Prostate gland (tissue), 2 donors: ENCODE measurements around the gene WSB2. TPM values are rescaled to one million over a fixed set of nuclear protein-coding genes. Genes with fewer than 3 reads are reported as not detected.
"Not testable (repeated sequence)": the region's sequence is repeated elsewhere in the genome, so short reads cannot be mapped to it uniquely, and the experiment has no call there.

ENCODE experiments used
- DNase-seq: peaks from one replicate; pipeline ENCODE4 v3.0.0-alpha.2; 2019; ENCODE audit warnings: low spot score
- H3K27ac ChIP-seq, 2 donors: fragments of 200-600 bp; sonication (generic); 2 replicates each; pipeline ENCODE4 v1.5.1; 2017 to 2019
- H3K27me3 ChIP-seq: fragments of 200-600 bp; sonication (generic); replicated peaks from 2 replicates; pipeline ENCODE4 v1.5.1; 2019; ENCODE audit not compliant: insufficient read depth
- H3K36me3 ChIP-seq, 2 donors: fragments of 200-600 bp; sonication (generic); 1 replicate in 1 of 2; 2 replicates in 1 of 2; pipeline versions ENCODE4 v1.5.1 to v1.8.1; 2017 to 2019
- H3K4me1 ChIP-seq: fragments of 200-600 bp; sonication (generic); replicated peaks from 2 replicates; pipeline ENCODE4 v1.5.1; 2019
- H3K4me3 ChIP-seq, 2 donors: fragments of 200-600 bp; sonication (generic); 2 replicates each; pipeline ENCODE4 v1.5.1; 2017 to 2019
- H3K9me3 ChIP-seq: fragments of 200-600 bp; sonication (generic); 2 replicates; pipeline ENCODE4 v1.5.1; 2017
- POLR2A ChIP-seq: fragments of 450-650 bp; IDR thresholded peaks from one replicate; pipeline ENCODE4 v1.6.1; 2016; ENCODE audit warnings: antibody characterized with exemption, mild to moderate bottlenecking
- POLR2AphosphoS5 ChIP-seq: sonication (generic); formaldehyde crosslinking; IDR thresholded peaks from one replicate; pipeline ENCODE4 v1.6.1; 2017; ENCODE audit warnings: antibody characterized with exemption
- whole genome bisulfite sequencing: methylation state at CpG from one replicate; pipeline ENCODE4 v1.1.5; 2018; 5-methylcytosine and 5-hydroxymethylcytosine counted together
- intact Hi-C: fragments of 100-400 bp; cut with DNase I; formaldehyde crosslinking; loops from one replicate; pipeline ENCODE4 v1.14.2; 2022
- total RNA-seq, 2 donors: library from RNA; depleted of rRNA; stranded (reverse); fragments of >200 nt; gene quantifications; one replicate each; pipeline ENCODE4 v1.1.0, GENCODE V29; 2016
- TF ChIP-seq, protein P1 (sequence below), 4 experiments: fragments of 200-600 bp in 2 of 4; fragments of 450-650 bp in 2 of 4; sonication (generic) in 2 of 4; IDR thresholded peaks; 1 replicate in 3 of 4; 2 replicates in 1 of 4; pipeline ENCODE4 v1.5.1; 2016 to 2019; ENCODE audit warnings: antibody characterized with exemption in 4 of 4, mild to moderate bottlenecking in 2 of 4, moderate library complexity in 2 of 4

WSB2 gene
- total RNA-seq, 2 donors from 2014 or later, result 41.3 to 99.2 TPM

DNA sequence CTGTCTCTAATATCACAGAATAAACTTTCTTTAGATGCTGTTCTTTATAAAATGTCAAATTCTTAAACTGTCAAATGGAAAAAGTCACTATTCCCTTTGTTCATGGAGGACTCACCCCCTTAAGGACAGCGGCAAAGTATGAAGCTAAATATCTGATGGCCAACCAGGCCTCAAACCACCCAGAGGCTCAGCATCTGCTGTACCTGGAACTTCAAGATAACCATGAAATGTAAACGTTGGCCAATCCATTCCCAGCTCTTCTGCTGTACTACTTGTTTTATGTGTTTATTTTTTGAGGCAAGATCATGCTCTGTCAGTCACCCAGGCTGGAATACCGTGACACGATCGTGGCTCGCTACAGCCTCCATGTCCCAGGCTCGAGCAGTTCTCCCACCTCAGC, 28.8 kb downstream of the WSB2 start:
- H3K36me3 ChIP-seq, result peaks cover 5 to 13% of the 10 kb centered on the region in 2 donors
- no peak for DNase-seq
- WGBS, result 84% methylated on average over 7 of the region's 7 CpGs
- H3K9me3 ChIP-seq, result no peaks in the 10 kb centered on the region
- no peak overlapping the region for H3K4me3 ChIP-seq
- TF ChIP-seq, protein P1, sequence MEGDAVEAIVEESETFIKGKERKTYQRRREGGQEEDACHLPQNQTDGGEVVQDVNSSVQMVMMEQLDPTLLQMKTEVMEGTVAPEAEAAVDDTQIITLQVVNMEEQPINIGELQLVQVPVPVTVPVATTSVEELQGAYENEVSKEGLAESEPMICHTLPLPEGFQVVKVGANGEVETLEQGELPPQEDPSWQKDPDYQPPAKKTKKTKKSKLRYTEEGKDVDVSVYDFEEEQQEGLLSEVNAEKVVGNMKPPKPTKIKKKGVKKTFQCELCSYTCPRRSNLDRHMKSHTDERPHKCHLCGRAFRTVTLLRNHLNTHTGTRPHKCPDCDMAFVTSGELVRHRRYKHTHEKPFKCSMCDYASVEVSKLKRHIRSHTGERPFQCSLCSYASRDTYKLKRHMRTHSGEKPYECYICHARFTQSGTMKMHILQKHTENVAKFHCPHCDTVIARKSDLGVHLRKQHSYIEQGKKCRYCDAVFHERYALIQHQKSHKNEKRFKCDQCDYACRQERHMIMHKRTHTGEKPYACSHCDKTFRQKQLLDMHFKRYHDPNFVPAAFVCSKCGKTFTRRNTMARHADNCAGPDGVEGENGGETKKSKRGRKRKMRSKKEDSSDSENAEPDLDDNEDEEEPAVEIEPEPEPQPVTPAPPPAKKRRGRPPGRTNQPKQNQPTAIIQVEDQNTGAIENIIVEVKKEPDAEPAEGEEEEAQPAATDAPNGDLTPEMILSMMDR (IDR thresholded peaks at IDR 0.05), result no peak
- TF ChIP-seq POLR2AphosphoS5 (no peak), POLR2A (no peak)
- no peak overlapping the region for H3K27ac ChIP-seq
- no peaks in the 10 kb centered on the region for H3K4me1 ChIP-seq
- no peaks in the 10 kb centered on the region for H3K27me3 ChIP-seq
- intact Hi-C loops, result loop anchor here (10.0 kb wide), 1 partner anchor 157 kb away; no protein-coding TSS in a partner anchor

DNA sequence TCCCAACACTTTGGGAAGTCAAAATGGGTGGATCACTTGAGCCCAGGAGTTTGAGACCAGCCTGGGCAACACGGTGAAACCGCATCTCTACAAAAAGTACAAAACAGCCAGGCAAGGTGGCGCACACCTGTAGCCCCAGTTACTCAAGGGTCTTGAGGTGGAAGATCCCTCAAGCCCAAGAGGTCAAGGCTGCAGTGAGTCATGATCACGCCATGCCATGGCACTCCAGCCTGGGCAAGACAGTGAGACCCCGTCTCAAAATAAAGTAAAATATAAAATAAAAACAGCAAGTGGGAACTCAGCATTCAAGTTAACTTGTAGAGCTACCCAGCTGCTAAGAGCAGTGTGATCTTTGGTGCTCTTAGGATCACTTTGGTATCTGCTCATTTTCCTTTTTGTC, 31.8 kb downstream of the WSB2 start:
- Histone ChIP-seq H3K4me1 (no peaks in the 10 kb centered on the region), H3K27me3 (no peaks in the 10 kb centered on the region), H3K27ac (no peak overlapping the region), H3K36me3 (peaks cover 2 to 6% of the 10 kb centered on the region in 2 donors), H3K4me3 (no peak overlapping the region), H3K9me3 (no peaks in the 10 kb centered on the region)
- DNase-seq, result no peak
- TF ChIP-seq, protein P1 (IDR thresholded peaks at IDR 0.05), result no peak
- TF ChIP-seq POLR2A (no peak), POLR2AphosphoS5 (no peak)
- intact Hi-C loops, result no loop called here
- 93% methylated on average over 5 of the region's 5 CpGs for WGBS

DNA sequence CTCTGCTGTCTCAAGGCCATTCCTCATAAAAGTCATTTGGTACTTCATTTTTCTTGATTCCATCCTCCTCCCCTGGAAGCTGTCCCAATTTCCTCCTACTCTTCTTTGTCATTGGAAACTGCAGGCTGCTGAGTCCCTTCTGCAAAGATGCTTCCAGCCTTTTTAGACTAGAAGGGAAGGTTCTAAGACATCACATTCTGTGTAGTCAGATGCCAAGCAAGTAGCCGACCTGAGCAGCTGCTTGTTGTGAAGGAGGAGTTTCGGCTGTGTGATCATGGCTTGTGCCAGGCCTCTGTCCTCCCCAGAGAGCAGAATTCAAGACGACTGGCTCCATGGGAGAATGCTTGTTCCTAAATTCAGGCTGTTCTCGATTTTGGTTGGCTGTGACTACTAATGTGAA, 35.8 kb downstream of the WSB2 start:
- intact Hi-C loops, result no loop called here
- DNase-seq, result no peak
- no peak for TF ChIP-seq POLR2A
- TF ChIP-seq, protein P1 (IDR thresholded peaks at IDR 0.05), result no peak
- no peak for TF ChIP-seq POLR2AphosphoS5
- WGBS, result 74% methylated on average over 4 of the region's 4 CpGs
- no peaks in the 10 kb centered on the region for H3K4me1 ChIP-seq
- no peak overlapping the region for H3K27ac ChIP-seq
- no peak overlapping the region for H3K4me3 ChIP-seq
- no peaks in the 10 kb centered on the region for H3K36me3 ChIP-seq
- H3K9me3 ChIP-seq, result no peaks in the 10 kb centered on the region
- H3K27me3 ChIP-seq, result no peaks in the 10 kb centered on the region

DNA sequence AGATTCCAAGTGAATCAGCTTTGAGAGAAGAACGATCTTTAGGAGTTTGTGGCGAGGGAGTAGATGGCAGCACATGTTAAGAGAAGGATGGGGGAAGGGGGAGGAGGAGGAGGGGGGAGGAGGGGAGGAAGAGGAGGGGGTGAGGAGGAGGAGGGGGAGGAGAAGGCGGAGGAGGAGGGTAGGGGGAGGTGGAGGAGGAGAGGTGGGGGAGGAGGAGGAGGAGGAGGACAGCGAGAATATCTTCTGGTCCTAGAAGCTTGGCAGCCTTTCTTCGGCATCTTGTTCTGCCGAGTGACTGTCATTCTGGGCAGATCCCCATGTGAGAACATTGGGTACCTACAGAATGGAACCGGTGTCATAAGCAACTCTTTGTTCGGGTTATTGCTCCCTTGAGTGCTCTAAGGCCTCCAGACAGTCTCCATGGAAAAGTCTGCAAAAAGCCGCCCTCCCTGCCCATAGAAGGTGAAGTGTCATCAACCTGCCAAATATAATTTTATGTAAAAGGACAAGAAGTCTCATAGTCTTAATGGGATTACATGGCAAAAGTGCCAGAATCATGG, 37.6 kb downstream of the WSB2 start:
- no peak for TF ChIP-seq POLR2AphosphoS5
- TF ChIP-seq POLR2A, result no peak
- TF ChIP-seq, protein P1 (IDR thresholded peaks at IDR 0.05), result no peak
- Histone ChIP-seq H3K36me3 (no peaks in the 10 kb centered on the region), H3K27me3 (no peaks in the 10 kb centered on the region), H3K27ac (no peak overlapping the region), H3K9me3 (no peaks in the 10 kb centered on the region), H3K4me1 (no peaks in the 10 kb centered on the region), H3K4me3 (no peak overlapping the region)
- 64% methylated on average over 9 of the region's 9 CpGs for WGBS
- intact Hi-C loops, result no loop called here
- no peak for DNase-seq

DNA sequence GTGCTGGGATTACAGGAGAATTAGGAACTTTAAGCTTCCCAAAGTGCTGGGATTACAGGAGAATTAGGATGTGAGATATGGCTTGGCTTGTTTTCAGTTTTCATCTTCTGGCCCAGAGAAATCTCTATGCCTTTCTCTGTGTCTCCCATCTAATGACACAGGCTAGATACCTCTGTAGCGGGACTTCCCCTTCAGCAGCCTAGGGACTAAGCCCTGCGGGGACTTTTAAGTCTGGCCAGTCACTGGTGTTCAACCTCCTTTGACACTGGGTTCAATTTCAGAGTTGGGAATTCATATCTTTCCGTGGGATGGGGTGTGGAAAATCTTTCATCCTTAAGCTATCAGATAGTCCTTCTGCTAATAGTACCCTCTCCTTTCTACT, 38.3 kb downstream of the WSB2 start:
- H3K4me3 ChIP-seq, result no peak overlapping the region
- intact Hi-C loops, result no loop called here
- no peak for DNase-seq
- TF ChIP-seq POLR2A, result no peak
- no peak for TF ChIP-seq POLR2AphosphoS5
- TF ChIP-seq, protein P1 (IDR thresholded peaks at IDR 0.05), result no peak
- H3K9me3 ChIP-seq, result no peaks in the 10 kb centered on the region
- H3K27ac ChIP-seq, result no peak overlapping the region
- H3K4me1 ChIP-seq, result no peaks in the 10 kb centered on the region
- H3K36me3 ChIP-seq, result no peaks in the 10 kb centered on the region
- 94% methylated on average over 3 of the region's 3 CpGs for WGBS
- no peaks in the 10 kb centered on the region for H3K27me3 ChIP-seq

DNA sequence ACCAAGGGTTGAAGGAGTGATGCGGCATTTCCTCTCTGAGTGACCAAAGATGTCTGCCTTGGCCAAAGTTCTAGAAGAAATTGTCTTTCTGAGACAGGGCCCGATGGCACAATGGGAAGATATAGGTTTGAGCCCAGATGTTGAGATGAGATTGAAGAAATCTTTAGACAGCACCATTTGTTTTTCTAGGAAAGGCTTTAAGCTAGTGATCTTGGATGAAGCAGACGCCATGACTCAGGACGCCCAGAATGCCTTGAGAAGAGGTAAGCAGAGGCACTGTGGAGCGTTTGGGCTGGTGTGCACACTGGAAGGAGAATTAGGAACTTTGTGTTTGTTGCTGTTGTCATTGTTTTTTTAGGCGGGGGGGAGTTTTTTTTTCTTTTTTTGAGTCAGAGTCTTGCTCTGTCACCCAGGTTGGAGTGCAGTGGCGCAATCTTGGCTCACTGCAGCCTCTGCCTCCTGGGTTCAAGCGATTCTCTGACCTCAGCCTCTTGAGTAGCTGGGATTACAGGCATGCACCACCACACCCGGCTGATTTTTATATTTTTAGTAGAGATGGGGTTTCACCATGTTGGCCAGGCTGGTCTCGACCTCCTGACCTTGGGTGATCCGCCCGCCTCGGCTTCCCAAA, 38.8 kb downstream of the WSB2 start:
- H3K27ac ChIP-seq, H3K4me3 ChIP-seq, H3K9me3 ChIP-seq, DNase-seq, H3K4me1 ChIP-seq, H3K36me3 ChIP-seq, H3K27me3 ChIP-seq, intact Hi-C loops: not testable (repeated sequence)
- 93% methylated on average over 13 of the region's 13 CpGs for WGBS
